Stimulated activated CD4-positive, alpha-beta T cell treated with anti-CD3 and anti-CD28 coated beads, TNF-alpha, amount 100 ng/mL, for 4 hours (primary cell): ENCODE results near the gene ADARB1.

ENCODE experiments used
- DNase-seq, 3 experiments: peaks; one replicate each; pipeline ENCODE4 v3.0.0-alpha.2; 2020; ENCODE audit warnings: low read depth in 3 of 3

Gene ADARB1

GRCh38 chr21:45168522-45168921 is 94.1 kb downstream of the ADARB1 start:
- no peak for DNase-seq

- DNase-seq: no peak
Observed at GRCh38 chr21:45169001-45169400, 94.6 kb downstream of the ADARB1 start.

- DNase-seq: no peak
Observed at GRCh38 chr21:45169682-45170081, 95.3 kb downstream of the ADARB1 start.

GRCh38 chr21:45170987-45171386 is 96.6 kb downstream of the ADARB1 start:
- DNase-seq: no peak

GRCh38 chr21:45172420-45172819 is 98.0 kb downstream of the ADARB1 start:
- DNase-seq: no peak

- no peak for DNase-seq
Observed at GRCh38 chr21:45175326-45176095, 101.1 kb downstream of the ADARB1 start.

GRCh38 chr21:45176141-45176540 is 101.8 kb downstream of the ADARB1 start:
- no peak for DNase-seq

GRCh38 chr21:45177039-45177438 is 102.7 kb downstream of the ADARB1 start:
- DNase-seq: no peak

- DNase-seq: no peak
Observed at GRCh38 chr21:45178070-45178608, 103.8 kb downstream of the ADARB1 start.

- DNase-seq: no peak
Observed at GRCh38 chr21:45178971-45179370, 104.6 kb downstream of the ADARB1 start.

- no peak for DNase-seq
Observed at GRCh38 chr21:45179568-45180245, 105.3 kb downstream of the ADARB1 start.

GRCh38 chr21:45180246-45180599 is 105.8 kb downstream of the ADARB1 start:
- no peak for DNase-seq

GRCh38 chr21:45182958-45183357 is 108.6 kb downstream of the ADARB1 start:
- DNase-seq: no peak

GRCh38 chr21:45183852-45184251 is 109.5 kb downstream of the ADARB1 start:
- DNase-seq: no peak

GRCh38 chr21:45184869-45185268 is 110.5 kb downstream of the ADARB1 start:
- DNase-seq: no peak

GRCh38 chr21:45186709-45187108 is 112.3 kb downstream of the ADARB1 start:
- no peak for DNase-seq

GRCh38 chr21:45187646-45188045 is 113.3 kb downstream of the ADARB1 start:
- DNase-seq: no peak

- DNase-seq: no peak
Observed at GRCh38 chr21:45190013-45190412, 115.6 kb downstream of the ADARB1 start.

GRCh38 chr21:45192332-45192731 is 118.0 kb downstream of the ADARB1 start:
- no peak for DNase-seq

GRCh38 chr21:45196620-45197019 is 122.2 kb downstream of the ADARB1 start:
- DNase-seq: no peak

GRCh38 chr21:45199201-45199600 is 124.8 kb downstream of the ADARB1 start:
- DNase-seq: no peak

GRCh38 chr21:45200031-45200430 is 125.7 kb downstream of the ADARB1 start:
- no peak for DNase-seq
